GM10248 (cell line): ENCODE results near the gene SLC35F3.

Experiments used
- CTCF ChIA-PET: fragments of 300-600 bp; sonication (Branson Sonifier 250); formaldehyde crosslinking; extraction: SDS; loops from one replicate; lab custom pipeline; 2021; ENCODE audit warnings: antibody characterized with exemption; lab: Yijun Ruan, JAX
- POLR2A ChIA-PET: fragments of 350-650 bp; sonication (Branson Sonifier 250); formaldehyde crosslinking; extraction: SDS; loops from one replicate; lab custom pipeline; 2020; ENCODE audit warnings: antibody characterized with exemption; lab: Yijun Ruan, JAX
- DNase-seq: peaks from one replicate; pipeline ENCODE4 v3.0.0; 2012; ENCODE audit errors: extremely low spot score
- CTCF ChIP-seq: IDR thresholded peaks from 2 replicates; pipeline ENCODE4 v1.5.1; 2012; ENCODE audit warnings: mild to moderate bottlenecking, low read depth; ENCODE audit errors: extremely low read depth, missing control alignments, control extremely low read depth

Gene SLC35F3

DNA sequence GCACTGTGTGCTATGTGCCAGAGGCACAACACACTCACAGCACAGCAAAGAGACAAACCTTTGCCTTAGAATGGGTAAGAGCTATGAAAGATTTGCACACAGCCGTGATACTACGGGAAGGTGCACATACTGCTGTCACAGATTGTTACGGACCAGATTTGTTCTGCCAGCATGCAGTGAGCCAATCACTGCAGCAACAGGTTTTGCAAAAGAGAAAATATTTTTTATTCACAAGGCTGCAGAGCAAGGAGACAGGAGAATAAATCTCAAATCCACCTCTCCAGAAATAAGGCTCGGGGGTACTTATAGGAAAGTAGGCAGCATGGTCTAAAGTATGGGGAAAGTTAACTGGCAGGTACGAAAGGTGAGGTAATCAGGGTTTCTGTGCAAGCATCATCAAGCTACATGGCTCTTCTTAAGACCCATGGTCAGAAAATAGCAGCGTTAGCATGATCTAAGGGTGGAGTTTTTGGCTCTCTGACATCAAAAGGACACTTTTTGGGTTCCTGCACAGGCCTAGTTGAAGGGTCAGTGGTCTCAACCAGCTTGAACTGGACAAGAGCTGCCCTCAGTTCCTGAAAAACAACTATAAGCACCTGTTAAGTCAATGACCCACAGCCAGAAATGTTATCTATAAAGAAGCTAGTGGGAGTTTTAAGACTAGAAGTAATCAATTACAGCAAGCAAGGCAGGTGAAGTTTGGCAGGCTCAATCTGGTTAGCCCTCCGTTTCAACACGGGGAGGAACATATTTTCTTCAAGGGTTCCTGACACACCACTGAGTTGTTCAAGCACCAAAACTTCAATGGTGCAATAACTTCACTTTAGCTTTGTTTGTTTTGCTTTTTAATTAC is 186.0 kb downstream of the SLC35F3 start:
- TF ChIP-seq CTCF = no peak
- CTCF ChIA-PET = interaction anchor here (1.6 kb wide), 1 partner anchor 16 kb away, joined by 3 read pairs; no protein-coding TSS in a partner anchor
- DNase-seq = no peak
- POLR2A ChIA-PET = no interaction called here

GRCh38 chr1:234091065-234091401 is 186.6 kb downstream of the SLC35F3 start:
- DNase-seq = no peak
- CTCF ChIA-PET = interaction anchor here (1.6 kb wide), 1 partner anchor 15 kb away, joined by 3 read pairs; no protein-coding TSS in a partner anchor
- no peak for TF ChIP-seq CTCF

GRCh38 chr1:234091876-234092275 is 187.4 kb downstream of the SLC35F3 start:
- DNase-seq = no peak
- no peak for TF ChIP-seq CTCF
- POLR2A ChIA-PET = no interaction called here
- CTCF ChIA-PET = interaction anchor here (1.7 kb wide), 1 partner anchor 32 kb away, joined by 4 read pairs; no protein-coding TSS in a partner anchor

More at GRCh38 chr1:234091065-234091401, 186.6 kb downstream of the SLC35F3 start:
- POLR2A ChIA-PET = no interaction called here

DNA sequence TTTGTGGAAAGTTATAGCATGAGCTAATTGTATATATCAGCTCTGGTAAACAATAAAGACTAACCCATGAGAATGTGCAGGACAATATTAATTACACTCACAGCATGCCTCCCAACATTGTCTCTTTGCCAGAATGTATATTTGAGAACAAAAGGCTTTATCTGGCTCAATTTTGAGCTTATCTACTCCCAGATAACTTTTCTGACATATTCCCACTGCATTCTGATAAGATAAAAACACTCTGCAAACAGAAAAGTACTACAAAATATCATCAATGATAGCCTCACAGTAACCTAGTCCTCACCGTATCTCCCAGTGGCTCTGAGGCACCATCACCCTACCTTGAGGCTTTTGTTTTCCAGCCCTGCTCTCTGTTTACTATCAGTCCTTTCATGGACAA is 188.6 kb downstream of the SLC35F3 start:
- ChIA-PET POLR2A (no interaction called here), CTCF (interaction anchor here (1.7 kb wide), 1 partner anchor 31 kb away, joined by 4 read pairs; no protein-coding TSS in a partner anchor)
- no peak for TF ChIP-seq CTCF
- no peak for DNase-seq

DNA sequence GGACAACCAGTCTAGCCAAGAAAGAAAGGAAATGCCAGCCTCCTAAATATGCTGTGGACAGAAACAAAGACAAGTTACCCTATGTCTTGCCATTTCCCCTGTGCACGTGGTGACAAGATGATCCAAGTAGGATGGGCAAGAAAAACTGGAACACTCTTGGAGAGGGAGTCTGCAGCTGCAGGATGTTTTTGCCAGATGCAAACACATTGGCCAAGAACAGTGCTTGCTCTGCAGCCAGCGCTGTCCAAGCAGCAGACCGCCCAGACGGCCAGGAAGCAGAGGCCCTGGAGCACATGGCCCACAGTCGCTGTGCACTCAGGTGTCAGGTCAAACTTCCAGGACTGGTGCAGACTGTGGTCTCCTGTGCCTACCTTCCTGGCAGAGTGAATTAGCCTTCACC is 189.3 kb downstream of the SLC35F3 start:
- no peak for TF ChIP-seq CTCF
- CTCF ChIA-PET = no interaction called here
- DNase-seq = no peak
- POLR2A ChIA-PET = no interaction called here

- TF ChIP-seq CTCF = no peak
- DNase-seq = no peak
- POLR2A ChIA-PET = no interaction called here
- CTCF ChIA-PET = no interaction called here
These were observed 189.7 kb downstream of the SLC35F3 start for GRCh38 chr1:234094172-234094571.
